DOHH2 (cell line): Measurements from ENCODE around the gene KIF1A.

ENCODE experiments used
- H3F3A ChIP-seq: fragments of 200-600 bp; sonication (generic), shearing (Covaris generic); 2 replicates; pipeline ENCODE4 v1.6.0; 2016; ENCODE audit warnings: antibody characterized with exemption, mild to moderate bottlenecking; ENCODE audit not compliant: control insufficient read depth, insufficient read depth
- H3K27ac ChIP-seq: fragments of 200-600 bp; sonication (generic); 2 replicates; pipeline ENCODE4 v1.5.1; 2014; ENCODE audit warnings: low read depth, mild to moderate bottlenecking, low read length, moderate library complexity
- H3K27me3 ChIP-seq: fragments of 200-600 bp; sonication (generic); 2 replicates; pipeline ENCODE4 v1.6.1; 2014; ENCODE audit warnings: mild to moderate bottlenecking, low read length, mixed read lengths; ENCODE audit not compliant: control insufficient read depth
- H3K36me3 ChIP-seq: fragments of 200-600 bp; sonication (generic); 2 replicates; pipeline ENCODE4 v1.6.1; 2014; ENCODE audit warnings: mild to moderate bottlenecking, low read length, moderate library complexity, mixed read lengths; ENCODE audit not compliant: control insufficient read depth
- H3K4me1 ChIP-seq: fragments of 200-600 bp; sonication (generic); 2 replicates; pipeline ENCODE4 v1.6.1; 2014; ENCODE audit warnings: mild to moderate bottlenecking, low read length, mixed read lengths; ENCODE audit not compliant: control insufficient read depth
- H3K4me2 ChIP-seq: fragments of 200-600 bp; sonication (generic); 2 replicates; pipeline ENCODE4 v1.6.0; 2014; ENCODE audit warnings: mild to moderate bottlenecking, low read length, moderate library complexity
- H3K4me3 ChIP-seq: fragments of 200-600 bp; sonication (generic); 2 replicates; pipeline ENCODE4 v1.5.1; 2014; ENCODE audit warnings: mild to moderate bottlenecking, low read length, mixed read lengths
- H3K79me2 ChIP-seq: fragments of 200-600 bp; sonication (generic); 2 replicates; pipeline ENCODE4 v1.6.1; 2014; ENCODE audit warnings: mild to moderate bottlenecking, low read length, mixed read lengths; ENCODE audit not compliant: control insufficient read depth
- H3K9me2 ChIP-seq: fragments of 200-600 bp; sonication (generic); replicated peaks from 2 replicates; pipeline ENCODE4 v1.6.1; 2014; ENCODE audit warnings: mild to moderate bottlenecking, low read length, mixed read lengths; ENCODE audit not compliant: control insufficient read depth
- H3K9me3 ChIP-seq: fragments of 200-600 bp; sonication (generic); 2 replicates; pipeline ENCODE4 v1.6.1; 2014; ENCODE audit warnings: antibody characterized with exemption, low read length, mixed read lengths; ENCODE audit not compliant: control insufficient read depth, insufficient read depth
- H4K20me1 ChIP-seq: fragments of 200-600 bp; sonication (generic); 2 replicates; pipeline ENCODE4 v1.6.0; 2014; ENCODE audit warnings: low read depth, mild to moderate bottlenecking, antibody characterized with exemption, low read length, moderate library complexity; ENCODE audit not compliant: control insufficient read depth, insufficient read depth
- EZH2phosphoT487 ChIP-seq: fragments of 200-600 bp; sonication (generic); IDR thresholded peaks from 2 replicates; pipeline ENCODE4 v1.6.1; 2017; ENCODE audit warnings: borderline replicate concordance, mild to moderate bottlenecking, antibody characterized with exemption, low read length, moderate library complexity, mixed read lengths
- TF ChIP-seq, protein P1 (sequence below): fragments of 200-600 bp; sonication (generic); IDR thresholded peaks from one replicate; pipeline ENCODE4 v1.5.1; 2014; ENCODE audit warnings: antibody characterized with exemption, mild to moderate bottlenecking, low read depth, low read length; ENCODE audit not compliant: poor library complexity, severe bottlenecking

The KIF1A gene

DNA sequence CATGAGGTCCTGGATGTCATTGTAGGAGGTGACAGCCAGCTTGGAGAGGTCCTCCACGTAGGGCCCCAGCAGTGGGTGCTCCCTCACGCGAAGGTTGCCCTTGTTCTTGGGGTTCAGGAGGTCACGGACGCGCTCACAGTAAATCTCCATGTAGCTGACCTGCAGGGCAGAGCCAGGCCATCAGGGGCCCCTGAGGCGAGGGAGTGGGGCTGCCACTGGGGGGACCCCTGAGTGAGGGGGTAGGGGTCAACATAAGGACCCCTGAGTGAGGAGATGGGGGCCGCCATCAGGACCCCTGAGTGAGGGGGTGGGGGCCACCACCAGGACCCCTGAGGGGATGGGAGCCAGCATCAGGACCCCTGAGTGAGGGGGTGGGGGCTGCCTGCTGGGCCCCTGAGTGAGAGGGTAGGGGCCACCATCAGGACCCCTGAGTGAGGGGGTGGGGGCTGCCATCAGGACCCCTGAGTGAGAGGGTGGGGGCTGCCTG lies 33.6 kb downstream of the KIF1A start:
- no peaks in the 10 kb centered on the region for H3K36me3 ChIP-seq
- H3K27me3 ChIP-seq, result no peaks in the 10 kb centered on the region
- TF ChIP-seq EZH2phosphoT487, result no peak
- TF ChIP-seq, protein P1, sequence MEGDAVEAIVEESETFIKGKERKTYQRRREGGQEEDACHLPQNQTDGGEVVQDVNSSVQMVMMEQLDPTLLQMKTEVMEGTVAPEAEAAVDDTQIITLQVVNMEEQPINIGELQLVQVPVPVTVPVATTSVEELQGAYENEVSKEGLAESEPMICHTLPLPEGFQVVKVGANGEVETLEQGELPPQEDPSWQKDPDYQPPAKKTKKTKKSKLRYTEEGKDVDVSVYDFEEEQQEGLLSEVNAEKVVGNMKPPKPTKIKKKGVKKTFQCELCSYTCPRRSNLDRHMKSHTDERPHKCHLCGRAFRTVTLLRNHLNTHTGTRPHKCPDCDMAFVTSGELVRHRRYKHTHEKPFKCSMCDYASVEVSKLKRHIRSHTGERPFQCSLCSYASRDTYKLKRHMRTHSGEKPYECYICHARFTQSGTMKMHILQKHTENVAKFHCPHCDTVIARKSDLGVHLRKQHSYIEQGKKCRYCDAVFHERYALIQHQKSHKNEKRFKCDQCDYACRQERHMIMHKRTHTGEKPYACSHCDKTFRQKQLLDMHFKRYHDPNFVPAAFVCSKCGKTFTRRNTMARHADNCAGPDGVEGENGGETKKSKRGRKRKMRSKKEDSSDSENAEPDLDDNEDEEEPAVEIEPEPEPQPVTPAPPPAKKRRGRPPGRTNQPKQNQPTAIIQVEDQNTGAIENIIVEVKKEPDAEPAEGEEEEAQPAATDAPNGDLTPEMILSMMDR, result no peak
- H4K20me1 ChIP-seq, result no peaks in the 10 kb centered on the region
- H3K9me2 ChIP-seq, result no peaks in the 10 kb centered on the region
- H3F3A ChIP-seq, result no peaks in the 10 kb centered on the region
- no peak overlapping the region for H3K4me3 ChIP-seq
- no peak overlapping the region for H3K27ac ChIP-seq
- H3K79me2 ChIP-seq, result no peaks in the 10 kb centered on the region
- no peaks in the 10 kb centered on the region for H3K4me1 ChIP-seq
- H3K9me3 ChIP-seq, result peaks cover 6% of the 10 kb centered on the region; the same call in 1 of the 2 replicates
- H3K4me2 ChIP-seq, result no peak overlapping the region

DNA sequence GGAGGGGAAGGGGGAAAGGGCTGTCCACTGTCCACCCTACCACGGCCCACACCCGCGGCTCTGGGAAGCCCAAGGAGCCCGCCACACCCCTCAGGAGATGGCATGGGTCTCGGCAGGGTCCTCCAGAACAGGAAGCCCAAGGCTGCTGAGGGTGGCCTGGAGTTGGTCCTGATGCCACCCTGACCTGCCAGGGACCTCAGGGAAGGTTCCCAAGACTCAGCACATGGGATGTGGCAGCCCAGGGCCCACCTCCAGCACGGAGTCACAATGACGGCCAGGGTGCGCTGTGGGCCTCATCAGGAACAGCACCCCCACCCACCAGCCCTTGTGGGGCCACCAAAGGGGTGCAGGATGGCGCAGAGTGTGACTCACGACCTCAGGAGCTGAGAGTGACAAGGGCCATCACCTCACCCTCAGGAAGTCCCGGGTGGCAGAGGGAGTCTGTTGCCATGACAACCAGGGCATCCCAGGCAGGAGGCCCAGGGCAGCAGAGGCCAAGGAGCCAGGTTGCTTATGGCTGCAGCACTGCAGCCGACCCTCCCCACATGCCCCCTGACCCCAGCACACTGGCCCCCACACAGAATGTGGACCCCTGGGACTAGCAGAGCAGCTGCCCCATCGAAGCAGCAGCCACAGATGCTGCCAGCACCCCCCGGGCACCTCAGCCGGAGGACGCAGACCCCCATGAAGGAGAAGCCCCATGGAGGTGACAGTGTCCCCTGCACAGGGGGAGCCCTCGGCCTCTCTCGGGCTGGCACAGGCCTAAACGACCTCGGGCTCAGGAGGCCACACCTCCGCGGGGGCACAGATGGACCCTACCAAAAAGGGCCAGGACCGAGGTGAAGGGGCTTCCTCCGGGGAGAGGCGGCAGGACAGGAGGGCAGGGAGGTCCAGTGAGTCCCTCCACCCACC lies 34.3 kb downstream of the KIF1A start:
- Histone ChIP-seq H3K4me2 (no peak overlapping the region), H3K79me2 (no peaks in the 10 kb centered on the region), H3K27ac (no peak overlapping the region), H3K4me3 (no peak overlapping the region), H3K4me1 (no peaks in the 10 kb centered on the region), H4K20me1 (no peaks in the 10 kb centered on the region), H3K9me3 (peaks cover 6% of the 10 kb centered on the region; the same call in 1 of the 2 replicates), H3K36me3 (no peaks in the 10 kb centered on the region), H3K9me2 (no peaks in the 10 kb centered on the region), H3K27me3 (no peaks in the 10 kb centered on the region), H3F3A (no peaks in the 10 kb centered on the region)
- TF ChIP-seq, protein P1, result no peak
- no peak for TF ChIP-seq EZH2phosphoT487

DNA sequence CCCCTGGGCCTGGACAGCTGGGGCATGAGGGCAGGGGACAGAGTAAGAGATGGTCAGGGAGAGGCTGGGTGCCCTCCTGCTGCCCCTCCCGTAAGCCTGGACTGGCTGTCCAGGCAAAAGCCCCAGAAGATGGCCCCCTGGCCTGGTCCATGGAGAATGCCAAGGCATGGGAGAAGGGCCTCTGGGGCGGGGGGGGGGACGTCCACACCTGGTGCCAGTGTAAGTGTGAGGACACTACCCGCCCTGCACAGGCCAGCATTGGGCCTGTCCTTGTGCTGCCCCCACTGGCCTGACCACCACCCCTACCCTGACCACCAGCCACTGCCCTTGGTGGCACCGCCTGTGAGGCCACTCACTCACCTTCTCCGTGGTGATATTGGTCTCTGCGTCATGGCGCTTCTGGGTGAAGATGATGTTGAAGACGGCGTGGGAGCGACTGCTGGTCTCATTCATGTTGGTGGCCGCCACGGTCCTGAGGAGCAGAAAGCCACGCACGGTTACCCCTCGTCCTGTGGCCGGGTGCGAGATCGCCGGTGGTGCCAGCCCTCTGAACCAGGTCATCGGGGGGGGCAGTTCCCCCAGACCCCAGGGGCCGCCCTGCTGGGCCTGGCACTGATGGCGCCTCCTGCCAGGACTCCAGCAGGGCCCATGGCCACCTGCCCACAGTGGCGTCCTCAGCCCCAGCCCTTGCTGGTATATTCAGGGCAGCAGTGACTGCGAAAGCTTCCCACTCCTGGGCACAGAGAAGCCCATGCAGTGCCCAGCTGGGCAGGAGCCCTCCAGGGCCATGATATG lies 35.2 kb downstream of the KIF1A start:
- Histone ChIP-seq H3K27me3 (no peaks in the 10 kb centered on the region), H3K4me3 (no peak overlapping the region), H3F3A (no peaks in the 10 kb centered on the region), H3K9me3 (peaks cover 6% of the 10 kb centered on the region; the same call in 1 of the 2 replicates), H3K79me2 (no peaks in the 10 kb centered on the region), H3K4me1 (no peaks in the 10 kb centered on the region), H4K20me1 (no peaks in the 10 kb centered on the region), H3K9me2 (no peaks in the 10 kb centered on the region), H3K4me2 (no peak overlapping the region), H3K27ac (no peak overlapping the region), H3K36me3 (no peaks in the 10 kb centered on the region)
- TF ChIP-seq, protein P1, result no peak
- TF ChIP-seq EZH2phosphoT487, result no peak
